Stimulated activated CD4-positive, alpha-beta T cell treated with anti-CD3 and anti-CD28 coated beads, Interleukin-12 subunit alpha, Interleukin-12 subunit beta, amount 100 ng/mL, for 48 hours (primary cell): ENCODE measurements around the gene ARL5A.
A peak's percentile ranks its signal among the peaks of the same experiment; 100 is the strongest.

Source experiments
- DNase-seq, 3 donors: peaks; one replicate each; pipeline ENCODE4 v3.0.0-alpha.2; 2020; ENCODE audit warnings: low read depth in 2 of 3, low spot score in 1 of 3

ARL5A gene

DNA sequence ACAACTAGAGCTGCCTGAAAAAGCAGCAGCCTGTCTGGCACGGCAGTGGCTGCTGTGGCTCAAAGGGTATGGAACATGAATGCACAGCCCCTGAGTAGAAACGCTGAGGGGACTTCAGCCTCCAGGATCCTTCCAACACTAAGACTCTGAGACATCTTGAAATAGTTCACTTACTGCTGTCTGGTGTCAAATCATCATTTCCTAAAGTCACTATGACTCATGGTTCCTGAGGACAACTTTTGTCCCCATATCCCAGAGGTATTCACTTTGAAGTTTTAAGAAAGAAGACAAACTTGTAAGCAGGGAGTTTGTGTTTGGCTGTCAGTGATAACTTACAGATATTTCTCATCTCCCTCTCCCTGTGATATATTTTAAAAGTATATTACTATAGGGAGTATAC lies 60.7 kb downstream of the ARL5A start:
- no peak for DNase-seq

DNA sequence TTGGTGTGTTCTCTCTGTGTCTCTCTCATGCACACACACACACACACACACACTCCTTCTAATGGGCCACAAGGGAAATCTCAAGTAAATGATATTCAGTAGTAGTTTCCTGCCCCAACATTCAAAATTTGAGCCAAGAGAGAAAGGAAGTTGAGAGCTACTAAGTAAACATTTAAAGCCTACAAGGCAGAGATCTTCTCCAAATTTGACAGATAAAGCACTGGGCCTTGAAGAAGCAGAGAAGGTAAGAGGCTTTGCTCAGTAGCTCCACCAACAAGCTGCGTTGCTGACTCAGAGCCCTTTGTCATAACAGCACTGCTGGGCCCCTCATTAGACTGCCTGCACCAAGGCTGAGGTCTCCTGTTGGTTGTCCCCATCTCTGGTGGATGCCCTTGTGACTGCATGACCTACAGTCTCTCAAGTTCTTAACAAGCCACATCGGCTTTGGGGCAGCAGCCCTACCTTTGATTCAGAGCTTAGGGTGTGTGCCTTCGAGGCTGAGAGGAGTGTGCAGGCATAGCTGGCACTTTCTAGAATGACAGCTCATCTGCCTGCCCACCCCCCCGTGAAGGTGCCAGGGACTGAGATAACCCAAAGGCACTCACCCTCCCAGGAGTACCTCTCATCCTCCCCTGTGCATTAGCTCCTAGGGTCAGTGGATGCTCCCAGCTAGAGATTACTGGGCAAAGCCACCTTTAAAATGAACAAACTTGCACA lies 61.6 kb downstream of the ARL5A start:
- DNase-seq: peak in 1 of 3 donors; percentile 15

- no peak for DNase-seq
These were observed 62.3 kb downstream of the ARL5A start for GRCh38 chr2:151765760-151766410.

DNA sequence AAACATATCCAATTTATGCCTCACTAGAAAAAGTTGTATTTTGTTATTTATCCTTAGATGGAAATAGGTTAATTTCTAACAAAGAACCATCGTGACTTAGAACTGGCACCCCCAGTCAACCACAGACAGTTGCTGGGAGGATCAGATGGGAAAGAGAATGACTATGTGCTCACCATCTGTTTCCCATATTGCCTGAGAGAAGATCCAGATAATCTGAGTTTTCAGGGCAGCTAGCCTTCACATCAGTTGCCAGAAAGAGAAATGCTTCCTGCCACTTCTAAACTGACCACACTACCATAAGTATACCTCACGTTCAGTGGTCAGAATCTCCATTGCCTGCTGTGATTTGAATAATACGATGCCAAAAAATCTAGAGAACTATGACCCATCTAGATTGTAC lies 65.5 kb downstream of the ARL5A start:
- DNase-seq: no peak

- DNase-seq: no peak
These were observed 66.5 kb downstream of the ARL5A start for GRCh38 chr2:151761687-151762086.

DNA sequence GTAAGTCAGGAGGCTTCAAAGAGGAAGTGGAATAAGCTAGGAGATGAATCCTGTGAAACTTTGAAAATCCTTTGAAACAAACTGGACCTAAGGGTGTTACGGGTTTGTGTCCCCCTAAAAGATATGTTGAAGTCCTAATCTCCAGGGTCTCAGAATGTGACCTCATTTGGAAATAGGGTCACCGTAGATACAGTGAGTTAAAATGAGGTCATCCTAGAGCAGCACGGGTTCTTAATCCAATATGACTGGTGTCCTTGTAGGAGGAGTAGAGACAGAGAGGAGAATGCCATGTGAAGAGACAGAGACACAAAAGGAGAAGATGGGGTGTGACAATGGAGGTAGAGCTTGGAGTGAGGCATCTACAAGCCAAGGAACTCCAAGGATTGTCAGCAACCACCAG lies 67.0 kb downstream of the ARL5A start:
- DNase-seq: no peak

- DNase-seq: no peak
These were observed 68.0 kb downstream of the ARL5A start for GRCh38 chr2:151760139-151760650.

- DNase-seq: no peak
These were observed 69.5 kb downstream of the ARL5A start for GRCh38 chr2:151758744-151759143.

GRCh38 chr2:151757861-151758260 lies 70.4 kb downstream of the ARL5A start:
- no peak for DNase-seq

- no peak for DNase-seq
These were observed 71.4 kb downstream of the ARL5A start for GRCh38 chr2:151756820-151757219.

- no peak for DNase-seq
These were observed 73.8 kb downstream of the ARL5A start for GRCh38 chr2:151754253-151754897.

- DNase-seq: no peak
These were observed 74.7 kb downstream of the ARL5A start for GRCh38 chr2:151753540-151753939.
